Measurements from ENCODE around the gene SLAMF9. TPM values are rescaled to one million over a fixed set of nuclear protein-coding genes. Genes with fewer than 3 reads are reported as not detected.

Gene SLAMF9
- total RNA-seq, 1 experiment from 2014 or later, result not detected

GRCh38 chr1:159999204-159999603 is 45.2 kb upstream of the SLAMF9 start:
- H3K36me3 ChIP-seq (ENCODE audit: control insufficient read depth, insufficient read depth, low read length), result no peaks in the 10 kb centered on the region
- ChIA-PET POLR2A (interaction anchor here (0.7 kb wide), 1 partner anchor 74 kb away, joined by 3 read pairs; no protein-coding TSS in a partner anchor), CTCF (interaction anchor here (0.7 kb wide), 2 partner anchors 15 to 56 kb away, joined by 3 read pairs; no protein-coding TSS in a partner anchor)
- BruUV-seq (replicated peaks), result no TSS peak
- H3K9me3 ChIP-seq (ENCODE audit: control insufficient read depth, insufficient read depth, low read depth, low read length), result no peaks in the 10 kb centered on the region
- in situ Hi-C loops (cut with HindIII; ENCODE audit: low pct_unique_long_range_greater_than_20kb, low sequenced_read_pairs) (no loop called here), intact Hi-C loops (cut with micrococcal nuclease; ENCODE audit: unreplicated experiment) (no loop called here)
- H3K27me3 ChIP-seq (ENCODE audit: control insufficient read depth, insufficient read depth, low read length), result peaks cover 6% of the 10 kb centered on the region; the same call in 1 of the 2 replicates
- H3K4me1 ChIP-seq (ENCODE audit: control insufficient read depth, insufficient read depth, low read length), result no peaks in the 10 kb centered on the region
- DNase-seq (ENCODE audit: low read depth, low spot score) (no peak), ATAC-seq (no peak)
- TF ChIP-seq POLR2AphosphoS5 (IDR thresholded peaks at IDR 0.05; ENCODE audit: low read depth, low read length), result no peak
- TF ChIP-seq TCF7L2 (IDR thresholded peaks at IDR 0.05; ENCODE audit: low read depth, low read length), result no peak
- TF ChIP-seq CTCF (IDR thresholded peaks at IDR 0.05), result no peak
- no peak for TF ChIP-seq REST (IDR thresholded peaks at IDR 0.05; ENCODE audit: insufficient read depth in 1 of 2, low read depth in 2 of 2, low read length in 1 of 2)
- TF ChIP-seq SIN3A (IDR thresholded peaks at IDR 0.05; ENCODE audit: borderline replicate concordance, insufficient read depth, low read depth, low read length), result no peak
- no peak overlapping the region for H3K27ac ChIP-seq (ENCODE audit: low read length)
- H3K4me3 ChIP-seq (ENCODE audit: low read depth in 2 of 2, low read length in 2 of 2), result no peak overlapping the region

- no peak overlapping the region for H3K4me3 ChIP-seq (ENCODE audit: low read depth in 2 of 2, low read length in 2 of 2)
- intact Hi-C loops (cut with micrococcal nuclease; ENCODE audit: unreplicated experiment) (no loop called here), in situ Hi-C loops (cut with HindIII; ENCODE audit: low pct_unique_long_range_greater_than_20kb, low sequenced_read_pairs) (no loop called here)
- no TSS peak for BruUV-seq (replicated peaks)
- ChIA-PET POLR2A (no interaction called here), CTCF (no interaction called here)
- peaks cover 6% of the 10 kb centered on the region; the same call in 1 of the 2 replicates for H3K27me3 ChIP-seq (ENCODE audit: control insufficient read depth, insufficient read depth, low read length)
- no peak for TF ChIP-seq SIN3A (IDR thresholded peaks at IDR 0.05; ENCODE audit: borderline replicate concordance, insufficient read depth, low read depth, low read length)
- TF ChIP-seq POLR2AphosphoS5 (IDR thresholded peaks at IDR 0.05; ENCODE audit: low read depth, low read length), result no peak
- no peak for TF ChIP-seq TCF7L2 (IDR thresholded peaks at IDR 0.05; ENCODE audit: low read depth, low read length)
- TF ChIP-seq CTCF (IDR thresholded peaks at IDR 0.05), result no peak
- no peak for TF ChIP-seq REST (IDR thresholded peaks at IDR 0.05; ENCODE audit: insufficient read depth in 1 of 2, low read depth in 2 of 2, low read length in 1 of 2)
- ATAC-seq (no peak), DNase-seq (ENCODE audit: low read depth, low spot score) (no peak)
- H3K4me1 ChIP-seq (ENCODE audit: control insufficient read depth, insufficient read depth, low read length), result no peaks in the 10 kb centered on the region
- H3K9me3 ChIP-seq (ENCODE audit: control insufficient read depth, insufficient read depth, low read depth, low read length), result no peaks in the 10 kb centered on the region
- no peaks in the 10 kb centered on the region for H3K36me3 ChIP-seq (ENCODE audit: control insufficient read depth, insufficient read depth, low read length)
- no peak overlapping the region for H3K27ac ChIP-seq (ENCODE audit: low read length)
These were observed 42.6 kb upstream of the SLAMF9 start for GRCh38 chr1:159996653-159997052.
